Measurements from ENCODE around the gene CCND1. TPM values are rescaled to one million over a fixed set of nuclear protein-coding genes. Genes with fewer than 3 reads are reported as not detected.
A peak's percentile ranks its signal among the peaks of the same experiment; 100 is the strongest.

The CCND1 gene
- total RNA-seq, 1 experiment from 2014 or later = 106 TPM

DNA sequence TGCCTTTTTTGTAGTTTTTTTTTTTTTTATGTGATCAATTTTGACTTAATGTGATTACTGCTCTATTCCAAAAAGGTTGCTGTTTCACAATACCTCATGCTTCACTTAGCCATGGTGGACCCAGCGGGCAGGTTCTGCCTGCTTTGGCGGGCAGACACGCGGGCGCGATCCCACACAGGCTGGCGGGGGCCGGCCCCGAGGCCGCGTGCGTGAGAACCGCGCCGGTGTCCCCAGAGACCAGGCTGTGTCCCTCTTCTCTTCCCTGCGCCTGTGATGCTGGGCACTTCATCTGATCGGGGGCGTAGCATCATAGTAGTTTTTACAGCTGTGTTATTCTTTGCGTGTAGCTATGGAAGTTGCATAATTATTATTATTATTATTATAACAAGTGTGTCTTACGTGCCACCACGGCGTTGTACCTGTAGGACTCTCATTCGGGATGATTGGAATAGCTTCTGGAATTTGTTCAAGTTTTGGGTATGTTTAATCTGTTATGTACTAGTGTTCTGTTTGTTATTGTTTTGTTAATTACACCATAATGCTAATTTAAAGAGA is 12.5 kb downstream of the CCND1 start:
- ChIA-PET CTCF (interaction anchor here (0.6 to 1.0 kb wide), 2 partner anchors 9 to 21 kb away, joined by 3 to 6 read pairs; no protein-coding TSS in a partner anchor), POLR2A (interaction anchor here (0.7 kb wide), 1 partner anchor 13 kb away, joined by 3 read pairs; no protein-coding TSS in a partner anchor)
- no peak for TF ChIP-seq CTCF (IDR thresholded peaks at IDR 0.05; ENCODE audit: unreplicated experiment)
- intact Hi-C loops (cut with micrococcal nuclease) = no loop called here
- BruUV-seq (replicated peaks) = no TSS peak
- Mint-ChIP-seq H3K27me3 (ENCODE audit: insufficient read depth, unreplicated experiment) (no peaks in the 10 kb centered on the region), H3K36me3 (ENCODE audit: insufficient read depth, unreplicated experiment) (peaks cover 49% of the 10 kb centered on the region), H3K4me3 (ENCODE audit: unreplicated experiment) (no peak overlapping the region), H3K9me3 (ENCODE audit: unreplicated experiment) (no peaks in the 10 kb centered on the region), H3K27ac (ENCODE audit: low read depth, unreplicated experiment) (no peak overlapping the region), H3K4me1 (ENCODE audit: insufficient read depth, unreplicated experiment) (no peaks in the 10 kb centered on the region)
- DNase-seq (ENCODE audit: unreplicated experiment) = no peak

DNA sequence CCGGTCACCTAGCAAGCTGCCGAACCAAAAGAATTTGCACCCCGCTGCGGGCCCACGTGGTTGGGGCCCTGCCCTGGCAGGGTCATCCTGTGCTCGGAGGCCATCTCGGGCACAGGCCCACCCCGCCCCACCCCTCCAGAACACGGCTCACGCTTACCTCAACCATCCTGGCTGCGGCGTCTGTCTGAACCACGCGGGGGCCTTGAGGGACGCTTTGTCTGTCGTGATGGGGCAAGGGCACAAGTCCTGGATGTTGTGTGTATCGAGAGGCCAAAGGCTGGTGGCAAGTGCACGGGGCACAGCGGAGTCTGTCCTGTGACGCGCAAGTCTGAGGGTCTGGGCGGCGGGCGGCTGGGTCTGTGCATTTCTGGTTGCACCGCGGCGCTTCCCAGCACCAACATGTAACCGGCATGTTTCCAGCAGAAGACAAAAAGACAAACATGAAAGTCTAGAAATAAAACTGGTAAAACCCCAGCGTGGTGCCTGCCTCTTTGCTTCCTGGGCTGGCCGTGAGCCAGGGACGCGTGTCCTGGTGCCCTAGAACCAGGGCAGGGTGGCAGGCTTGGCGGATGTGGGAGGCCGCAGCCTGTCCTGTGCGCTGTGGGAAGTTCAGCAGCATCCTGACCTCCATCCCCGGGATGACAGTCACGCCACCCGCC is 13.2 kb downstream of the CCND1 start:
- no peaks in the 10 kb centered on the region for H3K9me3 Mint-ChIP-seq (ENCODE audit: unreplicated experiment)
- no peaks in the 10 kb centered on the region for H3K27me3 Mint-ChIP-seq (ENCODE audit: insufficient read depth, unreplicated experiment)
- no TSS peak for BruUV-seq (replicated peaks)
- no peak for DNase-seq (ENCODE audit: unreplicated experiment)
- CTCF ChIA-PET = interaction anchor here (0.6 to 1.5 kb wide), 3 partner anchors 10 to 20 kb away, joined by 3 to 6 read pairs (median 4); no protein-coding TSS in a partner anchor
- no peaks in the 10 kb centered on the region for H3K4me1 Mint-ChIP-seq (ENCODE audit: insufficient read depth, unreplicated experiment)
- POLR2A ChIA-PET = interaction anchor here (0.7 kb wide), 1 partner anchor 14 kb away, joined by 3 read pairs; no protein-coding TSS in a partner anchor
- H3K27ac Mint-ChIP-seq (ENCODE audit: low read depth, unreplicated experiment) = no peak overlapping the region
- intact Hi-C loops (cut with micrococcal nuclease) = no loop called here
- peaks cover 44% of the 10 kb centered on the region for H3K36me3 Mint-ChIP-seq (ENCODE audit: insufficient read depth, unreplicated experiment)
- no peak overlapping the region for H3K4me3 Mint-ChIP-seq (ENCODE audit: unreplicated experiment)
- TF ChIP-seq CTCF (IDR thresholded peaks at IDR 0.05; ENCODE audit: unreplicated experiment) = no peak

- ChIA-PET CTCF (interaction anchor here (0.7 to 1.7 kb wide), 3 partner anchors 9 to 16 kb away, joined by 3 to 8 read pairs (median 4); no protein-coding TSS in a partner anchor), POLR2A (interaction anchor here (0.6 to 0.9 kb wide), 3 partner anchors 10 to 1376 kb away, joined by 3 read pairs; no protein-coding TSS in a partner anchor)
- H3K9me3 Mint-ChIP-seq (ENCODE audit: unreplicated experiment) = no peaks in the 10 kb centered on the region
- no TSS peak for BruUV-seq (replicated peaks)
- intact Hi-C loops (cut with micrococcal nuclease) = no loop called here
- H3K4me1 Mint-ChIP-seq (ENCODE audit: insufficient read depth, unreplicated experiment) = no peaks in the 10 kb centered on the region
- H3K27me3 Mint-ChIP-seq (ENCODE audit: insufficient read depth, unreplicated experiment) = no peaks in the 10 kb centered on the region
- no peak overlapping the region for H3K27ac Mint-ChIP-seq (ENCODE audit: low read depth, unreplicated experiment)
- H3K4me3 Mint-ChIP-seq (ENCODE audit: unreplicated experiment) = no peak overlapping the region
- peaks cover 41% of the 10 kb centered on the region for H3K36me3 Mint-ChIP-seq (ENCODE audit: insufficient read depth, unreplicated experiment)
- TF ChIP-seq CTCF (IDR thresholded peaks at IDR 0.05; ENCODE audit: unreplicated experiment) = no peak
- peak; percentile 48 for DNase-seq (ENCODE audit: unreplicated experiment)
Observed at GRCh38 chr11:69654660-69655478, 13.9 kb downstream of the CCND1 start.
